Measurements from ENCODE around the gene DCPS. TPM values are rescaled to one million over a fixed set of nuclear protein-coding genes. Genes with fewer than 3 reads are reported as not detected.
A peak's percentile ranks its signal among the peaks of the same experiment; 100 is the strongest.

The DCPS gene
- total and polyA plus RNA-seq, 4 donors = 10.7 to 26.3 (median 20.4) TPM

GRCh38 chr11:126339863-126340434, 36.1 kb downstream of the DCPS start:
- no peaks in the 10 kb centered on the region for H3K27me3 ChIP-seq (ENCODE audit: control insufficient read depth in 3 of 3, insufficient read depth in 3 of 3, low read length in 2 of 3)
- 49 to 74% methylated on average over 11 of the region's 11 CpGs for WGBS, 2 donors
- H3K36me3 ChIP-seq (ENCODE audit: control insufficient read depth in 4 of 4, insufficient read depth in 4 of 4, low read length in 4 of 4) = peaks cover 0 to 24% (median 16%) of the 10 kb centered on the region in 4 donors
- no peak overlapping the region for H3K4me3 ChIP-seq
- H3K9me3 ChIP-seq (ENCODE audit: control insufficient read depth in 4 of 4, insufficient read depth in 3 of 4, low read length in 3 of 4) = no peaks in the 10 kb centered on the region
- peak; percentile 50 for ATAC-seq (ENCODE audit: insufficient read depth, low FRiP score)
- DNase-seq = peak in 2 of 3 donors; percentile 42 to 58
- no peak overlapping the region for H3K9ac ChIP-seq (ENCODE audit: insufficient read depth in 1 of 2, low read length in 2 of 2)
- TF ChIP-seq CTCF (IDR thresholded peaks at IDR 0.05; ENCODE audit: control extremely low read depth, extremely low read depth) = no peak
- H3K27ac ChIP-seq (ENCODE audit: low read depth in 1 of 2, low read length in 1 of 2) = peak overlapping the region; percentile 5 to 38
- H3K4me1 ChIP-seq (ENCODE audit: control insufficient read depth in 5 of 5, insufficient read depth in 5 of 5, low read length in 5 of 5) = peaks cover 0 to 34% (median 5%) of the 10 kb centered on the region in 5 donors

- Histone ChIP-seq H3K36me3 (ENCODE audit: control insufficient read depth in 4 of 4, insufficient read depth in 4 of 4, low read length in 4 of 4) (peaks cover 0 to 21% (median 16%) of the 10 kb centered on the region in 4 donors), H3K9me3 (ENCODE audit: control insufficient read depth in 4 of 4, insufficient read depth in 3 of 4, low read length in 3 of 4) (no peaks in the 10 kb centered on the region), H3K27ac (ENCODE audit: low read depth in 1 of 2, low read length in 1 of 2) (no peak overlapping the region), H3K9ac (ENCODE audit: insufficient read depth in 1 of 2, low read length in 2 of 2) (no peak overlapping the region), H3K4me1 (ENCODE audit: control insufficient read depth in 5 of 5, insufficient read depth in 5 of 5, low read length in 5 of 5) (peaks cover 0 to 32% (median 5%) of the 10 kb centered on the region in 5 donors), H3K4me3 (no peak overlapping the region), H3K27me3 (ENCODE audit: control insufficient read depth in 3 of 3, insufficient read depth in 3 of 3, low read length in 2 of 3) (no peaks in the 10 kb centered on the region)
- no peak for TF ChIP-seq CTCF (IDR thresholded peaks at IDR 0.05; ENCODE audit: control extremely low read depth, extremely low read depth)
- no peak for DNase-seq
- ATAC-seq (ENCODE audit: insufficient read depth, low FRiP score) = no peak
- WGBS, 2 donors = 77 to 84% methylated on average over 7 of the region's 7 CpGs
Measured at GRCh38 chr11:126340960-126341606, 37.2 kb downstream of the DCPS start.

- H3K9ac ChIP-seq (ENCODE audit: insufficient read depth in 1 of 2, low read length in 2 of 2) = no peak overlapping the region
- ATAC-seq (ENCODE audit: insufficient read depth, low FRiP score) = no peak
- peaks cover 0 to 25% (median 16%) of the 10 kb centered on the region in 4 donors for H3K36me3 ChIP-seq (ENCODE audit: control insufficient read depth in 4 of 4, insufficient read depth in 4 of 4, low read length in 4 of 4)
- DNase-seq = no peak
- 47 to 70% methylated on average over 3 of the region's 3 CpGs for WGBS, 2 donors
- no peak overlapping the region for H3K4me3 ChIP-seq
- no peak for TF ChIP-seq CTCF (IDR thresholded peaks at IDR 0.05; ENCODE audit: control extremely low read depth, extremely low read depth)
- no peaks in the 10 kb centered on the region for H3K27me3 ChIP-seq (ENCODE audit: control insufficient read depth in 3 of 3, insufficient read depth in 3 of 3, low read length in 2 of 3)
- H3K9me3 ChIP-seq (ENCODE audit: control insufficient read depth in 4 of 4, insufficient read depth in 3 of 4, low read length in 3 of 4) = no peaks in the 10 kb centered on the region
- H3K27ac ChIP-seq (ENCODE audit: low read depth in 1 of 2, low read length in 1 of 2) = no peak overlapping the region
- peaks cover 0 to 32% (median 6%) of the 10 kb centered on the region in 5 donors for H3K4me1 ChIP-seq (ENCODE audit: control insufficient read depth in 5 of 5, insufficient read depth in 5 of 5, low read length in 5 of 5)
Measured at GRCh38 chr11:126341760-126342161, 37.9 kb downstream of the DCPS start.

Measured in lung (tissue), 12 donors.